GM19397 (cell line): Measurements from ENCODE around the gene FLT1.

Source experiments
- ATAC-seq: cut with Tn5 transposase; IDR thresholded peaks from one replicate; pipeline ENCODE4 v1.9.1; 2021; ENCODE audit warnings: mild to moderate bottlenecking, moderate library complexity; ENCODE audit not compliant: unreplicated experiment

Gene FLT1

DNA sequence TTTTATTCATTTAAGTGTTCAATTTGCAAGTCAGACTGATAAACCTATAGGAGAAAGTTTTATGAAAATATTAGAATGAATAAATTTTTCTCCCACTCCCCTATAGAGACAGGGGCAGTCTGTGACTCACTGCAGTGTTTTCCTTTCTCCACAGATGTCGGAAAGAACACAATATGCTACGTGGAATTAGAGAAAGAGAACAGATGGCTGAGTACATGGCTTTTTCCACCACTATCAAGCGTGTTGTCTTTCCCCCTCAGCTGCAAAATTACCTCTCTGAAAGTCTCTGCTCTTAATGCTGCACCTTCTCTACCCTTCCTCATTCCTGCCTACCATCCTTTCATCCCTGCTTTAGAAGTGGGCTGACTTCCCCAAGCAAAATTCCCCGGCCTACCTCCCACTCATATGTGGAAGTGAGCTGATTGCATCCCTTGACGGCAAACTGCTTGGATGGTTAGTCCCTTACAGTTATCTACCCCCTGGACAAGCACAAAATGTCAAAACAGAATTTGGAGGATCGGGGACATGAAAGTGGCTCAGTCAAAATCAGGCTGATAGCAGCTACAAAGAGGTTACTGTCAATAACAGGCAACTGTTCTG, 30.0 kb downstream of the FLT1 start:
- no peak for ATAC-seq

DNA sequence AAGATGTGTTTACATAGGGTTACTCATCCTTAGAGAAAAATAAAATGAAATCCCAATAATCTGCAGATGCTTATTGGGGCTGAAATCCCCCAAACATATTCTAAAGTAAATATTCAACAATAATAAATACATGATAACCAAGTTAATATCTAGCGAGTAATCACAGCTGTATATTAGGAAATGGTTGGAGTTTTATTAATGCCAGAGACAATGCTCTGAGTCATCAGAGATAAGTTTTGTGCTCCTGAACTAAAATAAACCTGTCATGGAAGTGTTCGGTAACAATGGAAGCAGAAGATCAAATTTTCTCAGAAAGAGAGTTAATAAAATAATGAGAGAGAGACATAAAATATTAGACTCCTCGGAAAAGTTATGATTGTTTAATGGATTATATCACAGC, 31.4 kb downstream of the FLT1 start:
- no peak for ATAC-seq

DNA sequence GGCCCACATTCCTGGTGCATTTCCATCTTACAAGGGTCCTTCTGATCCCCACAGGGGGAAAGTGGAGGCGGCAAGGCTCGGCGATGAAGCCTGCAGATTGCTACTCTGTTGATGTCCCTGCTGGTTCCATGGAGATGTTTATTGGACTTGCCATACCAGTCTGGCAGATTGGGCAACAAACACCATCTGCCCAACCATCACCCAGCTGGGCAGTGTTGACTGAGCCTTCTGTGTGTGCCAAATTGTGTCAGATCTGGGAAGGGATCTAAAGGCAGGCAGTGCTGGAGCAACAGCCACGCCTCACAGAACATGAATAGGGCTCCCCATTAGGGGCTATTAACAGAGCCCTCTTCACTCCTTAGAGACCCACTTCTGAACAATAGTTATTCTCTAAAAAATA, 35.0 kb downstream of the FLT1 start:
- ATAC-seq, result no peak

DNA sequence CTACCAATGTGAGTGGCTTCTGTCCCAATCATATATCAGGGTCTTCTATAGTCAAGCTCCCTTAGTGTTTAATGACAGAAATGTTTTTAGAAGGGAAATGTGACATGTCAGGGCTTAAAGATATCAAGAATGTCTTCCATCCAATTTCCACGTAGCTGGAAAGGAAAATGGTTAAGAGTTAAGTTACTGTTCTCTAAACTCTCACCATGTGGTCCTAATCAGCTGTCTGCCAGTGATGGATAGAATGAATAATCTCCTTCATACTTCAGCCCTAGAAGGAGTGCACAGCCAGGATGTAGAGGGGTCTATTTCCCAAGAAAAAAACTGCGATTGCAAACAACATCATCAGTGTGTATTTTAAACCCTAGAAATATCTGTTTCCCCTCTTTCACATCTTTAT, 36.3 kb downstream of the FLT1 start:
- no peak for ATAC-seq

DNA sequence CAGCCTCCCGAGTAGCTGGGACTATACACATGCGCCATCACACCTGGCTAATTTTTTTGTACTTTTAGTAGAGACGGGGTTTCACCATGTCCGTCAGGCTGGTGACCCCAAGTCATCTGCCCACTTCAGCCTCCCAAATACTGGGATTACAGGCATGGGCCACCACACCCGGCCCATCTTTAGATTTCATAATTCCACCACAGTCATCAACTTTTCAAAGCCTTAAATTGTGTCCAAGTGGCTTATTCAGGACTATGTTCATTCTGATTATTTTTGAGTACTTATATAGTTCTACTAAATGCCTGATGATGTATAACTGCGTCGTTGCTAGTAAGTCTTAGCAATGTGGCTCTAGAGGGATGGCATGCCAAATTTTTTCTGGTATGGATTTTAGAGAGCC, 36.9 kb downstream of the FLT1 start:
- ATAC-seq, result no peak

DNA sequence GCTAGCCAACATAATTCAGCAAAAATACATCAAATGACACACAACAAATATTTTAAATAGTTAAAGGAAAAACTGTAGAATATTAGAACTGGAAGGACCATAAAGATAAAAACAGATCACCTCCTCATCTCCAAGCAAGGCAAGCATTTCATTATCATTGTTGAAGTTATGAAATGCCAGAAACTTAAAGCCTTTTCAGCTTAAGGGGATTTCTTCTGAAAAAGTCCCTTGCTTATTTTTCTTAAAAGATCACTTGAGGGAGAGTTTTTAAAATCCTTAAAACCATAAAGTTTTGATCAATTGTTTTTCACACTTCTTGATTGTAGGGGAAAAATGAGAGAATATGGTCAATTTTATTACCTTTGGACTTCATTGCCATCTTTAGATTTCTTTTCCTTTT, 37.4 kb downstream of the FLT1 start:
- no peak for ATAC-seq

DNA sequence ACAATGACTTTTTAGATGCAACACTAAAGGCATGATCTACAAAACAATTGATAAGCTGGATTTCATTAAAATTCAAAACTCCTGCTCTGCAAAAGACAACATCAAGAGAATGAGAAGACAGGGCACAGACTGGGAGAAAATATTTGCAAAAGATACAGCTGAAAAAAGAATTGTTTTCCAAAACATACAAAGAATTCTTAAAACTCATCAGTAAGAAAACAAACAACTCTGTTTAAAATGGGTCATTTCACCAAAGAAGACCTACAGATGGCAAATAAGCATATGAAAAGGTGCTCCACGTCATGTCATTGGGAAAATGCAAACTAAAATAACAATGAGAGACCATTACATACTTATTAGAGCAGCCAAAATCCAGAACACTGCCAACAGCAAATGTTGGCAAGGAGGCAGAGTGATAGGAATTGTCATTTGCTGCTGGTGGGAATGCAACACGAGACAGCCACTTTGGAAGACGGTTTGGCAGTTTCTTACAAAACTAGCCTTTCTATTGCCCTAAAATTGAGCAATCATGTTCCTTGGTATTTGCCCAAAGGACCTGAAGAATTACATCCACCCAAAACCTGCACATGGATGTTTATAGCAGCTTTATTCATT, 39.2 kb downstream of the FLT1 start:
- ATAC-seq, result no peak

DNA sequence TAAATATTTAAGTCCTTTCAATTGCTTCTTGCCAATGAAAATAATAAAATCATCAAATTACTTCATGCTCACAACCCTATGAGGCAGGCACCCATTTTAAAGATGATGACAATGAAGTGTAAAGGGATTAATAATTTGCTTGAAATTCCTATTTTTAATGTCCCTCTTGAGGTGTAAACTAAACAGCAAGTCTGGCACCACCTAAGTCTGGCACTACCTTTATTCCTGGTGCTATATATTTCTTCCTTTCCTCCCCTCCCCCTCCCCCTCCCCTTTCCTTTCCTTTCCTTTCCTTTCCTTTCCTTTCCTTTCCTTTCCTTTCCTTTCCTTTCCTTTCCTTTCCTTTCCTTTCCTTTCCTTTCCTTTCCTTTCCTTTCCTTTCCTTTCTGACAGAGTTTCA, 42.2 kb downstream of the FLT1 start:
- ATAC-seq, result no peak

DNA sequence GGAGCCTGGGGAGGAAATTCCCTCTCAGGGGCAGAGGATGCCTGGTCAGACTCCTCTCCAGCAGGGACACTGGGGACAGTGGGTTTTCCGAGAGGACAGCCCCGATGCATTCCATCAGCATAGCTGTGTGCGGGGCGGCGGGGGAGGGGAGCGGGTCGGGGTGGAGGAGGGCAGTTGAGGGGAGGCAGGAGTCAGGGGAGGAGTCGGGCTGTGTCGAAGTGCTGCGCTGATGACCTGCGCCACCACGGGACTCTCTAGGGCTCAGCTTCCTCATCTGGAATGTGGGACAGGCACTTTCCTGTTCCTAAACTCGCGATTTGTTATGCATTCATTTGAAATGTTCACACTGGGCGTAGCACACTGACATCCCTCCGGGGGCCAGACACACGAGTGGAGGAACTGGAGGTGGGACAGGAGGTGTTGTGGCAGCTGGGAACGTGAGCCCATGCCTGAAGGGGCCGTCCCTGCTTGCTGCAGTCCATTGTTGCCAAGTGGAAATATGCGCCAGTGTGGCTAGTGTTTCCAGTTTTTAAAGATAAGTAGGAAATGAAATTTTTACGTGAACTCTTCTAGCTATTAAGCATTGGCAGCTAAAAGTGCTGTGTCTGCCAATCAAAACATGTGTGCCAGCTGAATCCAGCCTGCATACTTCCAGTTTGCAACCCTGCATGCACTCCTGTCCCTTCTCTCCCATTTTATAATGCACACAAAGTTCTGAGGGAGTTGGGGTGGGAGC, 43.3 kb downstream of the FLT1 start:
- no peak for ATAC-seq

DNA sequence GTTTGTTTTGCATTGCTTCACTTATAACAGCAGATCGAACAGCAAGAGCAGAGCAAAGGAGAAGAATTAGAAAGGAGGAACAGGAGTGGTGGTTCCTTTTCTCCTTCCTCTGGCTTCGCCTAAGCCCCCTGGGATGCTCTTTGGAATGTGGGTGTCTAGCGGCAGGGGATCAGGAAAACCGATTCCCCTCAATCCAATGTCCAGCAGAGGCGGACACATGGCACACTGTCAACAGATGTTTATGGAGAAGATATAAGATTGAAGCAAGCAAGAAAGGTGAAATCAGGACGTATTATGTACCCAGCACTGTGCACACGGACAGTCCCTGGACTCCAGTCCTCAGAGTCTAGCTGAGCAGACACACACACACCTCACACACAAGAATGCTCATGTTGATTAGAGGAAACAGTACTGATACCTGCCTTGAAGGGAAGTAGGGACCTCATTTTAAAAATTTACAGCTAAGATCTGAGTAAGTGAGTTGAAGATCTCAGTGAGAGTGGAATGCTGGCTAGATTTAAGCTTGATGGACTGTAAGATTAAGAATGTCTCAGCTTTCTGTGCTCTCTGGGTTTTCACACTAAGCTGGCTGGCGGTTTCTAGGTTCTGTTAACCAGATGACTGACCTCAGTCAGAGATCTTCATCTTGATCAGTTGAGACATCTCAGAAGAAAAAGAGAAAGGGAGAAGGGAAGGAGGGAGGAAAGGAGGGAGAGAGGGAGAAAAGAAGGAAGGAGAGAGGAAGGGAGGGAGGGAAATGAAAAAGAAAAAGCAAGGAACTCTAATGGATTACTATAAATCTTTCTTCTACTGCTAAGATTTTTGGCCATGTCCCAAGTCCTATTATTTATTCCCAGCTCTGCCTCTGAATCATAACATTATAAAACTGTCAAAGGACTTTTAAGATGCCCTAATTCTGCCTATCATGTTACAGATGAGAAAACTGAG, 44.8 kb downstream of the FLT1 start:
- no peak for ATAC-seq

DNA sequence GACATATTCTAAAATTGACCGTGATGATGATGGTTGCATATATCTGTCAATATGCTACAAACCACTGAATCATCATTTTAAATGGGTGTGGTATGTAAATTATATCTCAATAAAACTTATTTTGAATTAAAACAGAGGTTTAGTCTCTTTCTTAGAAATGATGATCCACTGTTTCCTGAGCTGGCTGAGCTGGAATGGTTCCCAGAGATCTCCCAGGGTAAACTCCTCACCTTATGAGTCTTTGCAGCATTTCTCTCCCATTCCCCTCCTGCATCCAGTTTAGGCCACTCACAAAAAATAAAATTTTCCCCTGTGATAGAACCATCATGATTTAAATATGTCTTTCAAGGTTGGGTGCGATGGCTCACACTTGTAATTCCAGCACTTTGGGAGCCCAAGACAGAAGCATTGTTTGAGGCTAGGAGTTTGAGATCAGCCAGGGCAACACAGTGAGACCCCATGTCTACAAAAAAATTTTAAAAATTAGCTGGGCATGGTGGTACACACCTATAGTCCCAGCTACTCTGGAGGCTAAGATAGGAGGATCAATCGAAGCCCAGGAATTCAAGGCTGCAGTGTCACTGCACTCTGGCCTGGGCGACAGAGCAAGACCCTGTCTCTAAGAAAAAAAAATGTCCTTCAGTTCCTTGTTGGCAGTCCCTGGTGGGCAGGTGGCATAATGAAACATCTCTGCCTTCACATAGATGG, 46.1 kb downstream of the FLT1 start:
- ATAC-seq, result no peak

DNA sequence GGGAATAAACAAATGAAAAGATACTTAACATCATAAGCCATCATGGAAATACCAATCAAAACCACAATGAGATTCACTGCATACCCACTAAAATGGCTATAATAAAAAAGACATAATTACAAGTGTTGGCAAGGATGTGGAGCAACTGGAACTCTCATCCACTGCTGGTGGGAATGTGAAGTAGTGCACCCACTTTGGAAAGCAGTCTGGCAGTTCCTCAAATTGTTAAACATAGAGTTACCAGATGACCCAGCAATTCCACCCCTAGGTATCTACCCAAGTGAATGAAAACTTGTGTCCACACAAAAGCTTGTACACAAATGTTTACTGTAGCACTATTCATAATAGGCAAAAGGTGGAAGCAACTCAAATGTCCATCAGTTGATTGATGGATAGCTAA, 46.9 kb downstream of the FLT1 start:
- no peak for ATAC-seq

DNA sequence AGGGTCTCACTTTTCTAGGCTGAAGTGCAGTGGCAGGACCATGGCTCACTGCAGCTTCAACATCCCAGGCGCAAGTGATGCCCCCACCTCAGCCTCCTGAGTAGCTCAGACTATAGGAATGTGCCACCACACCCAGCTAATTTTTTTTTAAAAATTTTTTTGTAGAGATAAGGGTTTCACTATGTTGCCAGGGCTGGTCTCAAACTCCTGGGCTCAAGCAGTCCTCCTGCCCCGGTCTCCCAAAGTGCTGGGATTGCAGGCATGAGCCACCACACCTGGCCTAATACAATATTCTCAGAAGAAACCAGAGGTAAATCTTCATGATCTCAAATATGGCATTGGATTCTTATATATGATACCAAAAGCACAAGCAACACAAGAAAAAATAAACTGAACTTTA, 47.7 kb downstream of the FLT1 start:
- ATAC-seq, result no peak

DNA sequence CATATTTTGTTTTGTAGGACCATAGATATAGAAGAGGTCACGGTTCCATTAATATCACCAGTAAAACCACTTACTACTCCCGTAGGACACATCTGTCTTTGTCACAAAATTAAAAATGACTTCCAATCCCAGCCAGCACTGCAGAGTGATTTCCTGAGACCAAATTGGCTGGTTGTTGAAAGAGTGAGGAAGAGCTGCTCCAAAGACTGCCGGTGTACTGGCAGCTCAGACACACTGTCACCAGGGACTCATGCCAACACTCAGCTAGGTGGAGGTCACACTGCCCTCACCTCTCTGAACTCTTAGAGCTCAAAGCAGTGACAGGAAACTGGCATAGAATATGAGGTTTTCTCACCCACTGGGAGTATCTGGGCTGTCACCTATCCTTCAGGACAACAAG, 52.1 kb downstream of the FLT1 start:
- ATAC-seq, result no peak

DNA sequence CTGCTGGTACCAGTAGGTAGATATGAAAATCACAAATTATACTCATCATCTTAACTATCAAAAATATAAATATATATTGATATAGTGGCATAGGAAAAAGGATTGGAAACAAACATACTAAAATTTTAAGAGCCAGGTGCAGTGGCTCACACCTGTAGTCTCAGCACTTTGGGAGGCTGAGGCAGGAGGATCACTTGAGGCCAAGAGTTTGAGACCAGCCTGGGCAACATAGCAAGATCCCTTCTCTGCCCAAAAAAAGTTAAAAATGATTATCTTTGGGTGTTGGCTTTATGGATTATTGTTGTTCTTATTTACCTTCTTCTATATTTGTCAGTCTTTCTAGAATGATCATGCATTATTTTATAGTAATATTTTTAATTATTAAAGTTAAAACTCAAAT, 53.4 kb downstream of the FLT1 start:
- ATAC-seq, result no peak

DNA sequence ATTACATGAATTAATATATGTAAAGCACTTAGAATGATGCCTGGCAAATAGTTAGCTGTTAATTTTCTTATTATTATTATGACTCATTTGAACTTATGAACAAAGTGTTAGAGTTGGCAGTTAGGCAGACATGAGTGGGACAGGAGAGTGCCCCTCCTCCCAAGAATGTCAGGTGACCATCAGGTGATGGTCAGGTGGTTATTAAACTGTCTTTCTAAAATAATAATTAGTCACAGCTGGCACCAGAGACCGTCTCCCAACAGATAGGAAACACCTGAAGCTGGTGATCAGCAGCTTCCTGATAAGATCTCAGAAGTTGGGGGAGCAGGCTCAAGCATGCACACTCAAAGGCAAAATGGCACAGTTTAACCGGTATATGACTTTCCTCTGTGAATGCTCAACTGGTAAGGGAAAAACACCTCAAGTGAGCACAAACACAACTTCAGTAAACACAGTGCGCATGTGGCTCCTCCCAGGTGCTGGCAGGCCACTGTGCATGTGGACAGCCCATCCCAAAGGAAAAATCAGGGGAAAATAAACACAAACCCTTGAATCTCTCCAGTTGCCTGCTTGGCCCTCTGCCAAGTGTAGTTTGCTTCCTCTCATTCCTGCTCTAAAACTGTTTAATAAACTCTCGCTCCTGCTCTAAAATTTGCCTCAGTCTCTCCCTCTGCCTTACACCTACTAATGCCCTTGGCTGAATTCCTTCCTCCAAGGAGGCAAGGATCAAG, 54.0 kb downstream of the FLT1 start:
- ATAC-seq, result no peak

DNA sequence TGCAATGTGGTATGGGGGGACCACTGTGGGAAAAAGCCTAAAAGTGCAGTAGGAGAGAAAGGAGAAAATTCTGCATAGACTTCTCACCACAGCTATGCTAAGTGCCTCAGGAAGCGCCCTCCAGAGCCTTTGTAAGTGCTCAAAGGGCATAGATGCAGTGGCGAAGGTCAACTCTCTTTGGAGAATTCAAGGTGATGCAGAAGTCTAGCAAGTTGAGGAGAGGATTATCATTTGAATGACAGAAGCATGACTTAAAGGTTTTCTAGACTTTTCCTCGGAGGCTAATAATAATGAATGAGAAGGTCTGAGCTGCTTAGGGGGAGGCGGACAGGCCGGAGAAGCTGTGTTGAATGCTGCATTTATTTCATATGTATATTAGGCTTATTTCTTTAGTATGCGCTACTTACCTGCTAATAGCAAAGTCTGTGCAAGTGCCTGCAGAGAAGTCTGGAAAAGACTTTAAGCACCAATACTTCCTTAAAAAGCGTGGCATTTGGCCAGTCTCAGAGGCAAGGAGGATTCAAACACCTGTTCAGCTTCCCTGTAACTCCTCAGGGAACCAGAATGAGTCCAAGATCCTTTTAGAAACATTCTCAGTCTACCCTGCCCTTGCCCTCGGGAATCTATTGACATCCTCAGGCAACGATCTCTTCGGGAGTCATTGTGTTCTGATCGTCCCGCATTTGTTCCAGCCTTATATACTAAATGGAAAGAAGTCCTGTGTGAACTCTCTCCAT, 56.2 kb downstream of the FLT1 start:
- no peak for ATAC-seq

DNA sequence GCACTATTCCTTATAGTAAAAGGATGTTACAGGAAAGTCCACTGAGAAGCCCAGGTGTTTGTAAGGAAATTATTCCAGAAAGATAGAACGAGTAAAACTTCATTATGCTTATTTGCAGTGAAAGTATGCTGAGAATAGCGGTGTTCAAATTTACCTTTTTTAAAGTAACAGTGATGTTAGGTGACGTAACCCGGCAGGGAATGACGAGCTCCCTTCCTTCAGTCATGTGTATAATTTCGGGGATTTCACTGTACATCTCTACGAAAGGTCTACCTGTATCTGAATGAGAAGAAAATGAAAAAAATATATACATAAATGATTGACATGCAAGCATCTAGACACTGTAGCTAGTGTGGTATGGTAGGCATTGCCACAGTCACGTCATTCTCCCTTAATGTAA, 56.9 kb downstream of the FLT1 start:
- ATAC-seq, result no peak

DNA sequence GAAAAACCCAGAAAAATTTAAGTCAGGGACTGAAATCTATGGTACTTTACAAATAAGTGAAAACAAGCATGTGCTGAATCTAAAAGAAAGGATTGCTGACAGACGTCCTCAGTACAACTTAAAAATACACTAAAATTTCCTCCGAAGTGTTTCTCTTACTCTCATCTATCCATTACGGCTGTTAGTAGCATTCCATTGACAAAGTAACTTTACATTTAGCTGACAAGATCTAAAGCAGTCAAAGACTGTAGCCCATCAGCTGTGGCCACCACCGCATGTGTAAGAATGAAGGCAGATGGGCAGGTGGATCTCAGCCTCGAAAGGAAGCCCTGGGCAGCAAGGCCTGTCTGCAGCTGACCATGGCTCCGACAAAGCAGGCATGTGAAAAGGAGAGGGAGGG, 59.0 kb downstream of the FLT1 start:
- ATAC-seq, result no peak

DNA sequence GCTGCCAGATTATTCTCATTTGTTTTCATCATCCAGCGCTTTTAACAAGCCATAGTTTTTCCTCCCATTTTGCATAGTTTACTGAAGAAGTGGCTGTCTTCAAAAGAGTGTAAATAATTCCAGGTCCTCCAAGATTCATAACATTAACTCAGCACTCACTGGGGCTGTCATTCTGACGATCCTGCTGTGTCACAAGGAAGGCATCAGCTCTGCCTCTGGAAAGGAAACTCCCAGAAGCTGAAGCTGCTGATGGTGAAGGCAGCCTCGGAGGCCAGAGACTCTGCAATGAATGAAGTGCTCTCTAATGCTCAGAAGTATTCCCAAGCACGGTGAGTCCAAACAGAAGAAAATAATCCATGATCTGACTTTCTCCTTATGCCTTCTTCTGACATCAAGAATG, 60.0 kb downstream of the FLT1 start:
- no peak for ATAC-seq
